GM23338 (cell line): ENCODE data around the gene CNIH3.

Experiments
- EZH2 ChIP-seq: fragments of 200-600 bp; sonication (generic); IDR thresholded peaks from one replicate; pipeline ENCODE4 v1.8.0; 2017; ENCODE audit warnings: antibody characterized with exemption, mild to moderate bottlenecking, low read depth; ENCODE audit not compliant: unreplicated experiment
- EZH2phosphoT487 ChIP-seq: fragments of 200-600 bp; sonication (generic); IDR thresholded peaks from one replicate; pipeline ENCODE4 v1.8.1; 2018; ENCODE audit warnings: antibody characterized with exemption; ENCODE audit not compliant: unreplicated experiment
- POLR2AphosphoS5 ChIP-seq: IDR thresholded peaks from 2 replicates; pipeline ENCODE4 v1.6.1; 2016; ENCODE audit warnings: antibody characterized with exemption, low read depth
- ZNF114 ChIP-seq: fragments of 250-450 bp; sonication (Bioruptor Pico); IDR thresholded peaks from 2 replicates; pipeline ENCODE4 v1.5.0; 2020; ENCODE audit warnings: mild to moderate bottlenecking, moderate library complexity
- TF ChIP-seq, protein P1 (sequence below), 2 experiments: fragments of 200-600 bp in 1 of 2; sonication (generic) in 1 of 2; conservative IDR thresholded peaks; 2 replicates each; pipeline versions ENCODE4 v1.5.1 to v1.6.1; 2016 to 2017; ENCODE audit warnings: antibody characterized with exemption in 2 of 2, low read depth in 2 of 2, mild to moderate bottlenecking in 2 of 2, moderate library complexity in 1 of 2
- TF ChIP-seq, protein P2 (sequence below): IDR thresholded peaks from one replicate; pipeline ENCODE4 v1.6.1; 2018; ENCODE audit warnings: antibody characterized with exemption; ENCODE audit not compliant: unreplicated experiment

- TF ChIP-seq POLR2AphosphoS5 (no peak), EZH2phosphoT487 (no peak), ZNF114 (CRISPR knock-in tag) (no peak), EZH2 (no peak)
- TF ChIP-seq, protein P1, sequence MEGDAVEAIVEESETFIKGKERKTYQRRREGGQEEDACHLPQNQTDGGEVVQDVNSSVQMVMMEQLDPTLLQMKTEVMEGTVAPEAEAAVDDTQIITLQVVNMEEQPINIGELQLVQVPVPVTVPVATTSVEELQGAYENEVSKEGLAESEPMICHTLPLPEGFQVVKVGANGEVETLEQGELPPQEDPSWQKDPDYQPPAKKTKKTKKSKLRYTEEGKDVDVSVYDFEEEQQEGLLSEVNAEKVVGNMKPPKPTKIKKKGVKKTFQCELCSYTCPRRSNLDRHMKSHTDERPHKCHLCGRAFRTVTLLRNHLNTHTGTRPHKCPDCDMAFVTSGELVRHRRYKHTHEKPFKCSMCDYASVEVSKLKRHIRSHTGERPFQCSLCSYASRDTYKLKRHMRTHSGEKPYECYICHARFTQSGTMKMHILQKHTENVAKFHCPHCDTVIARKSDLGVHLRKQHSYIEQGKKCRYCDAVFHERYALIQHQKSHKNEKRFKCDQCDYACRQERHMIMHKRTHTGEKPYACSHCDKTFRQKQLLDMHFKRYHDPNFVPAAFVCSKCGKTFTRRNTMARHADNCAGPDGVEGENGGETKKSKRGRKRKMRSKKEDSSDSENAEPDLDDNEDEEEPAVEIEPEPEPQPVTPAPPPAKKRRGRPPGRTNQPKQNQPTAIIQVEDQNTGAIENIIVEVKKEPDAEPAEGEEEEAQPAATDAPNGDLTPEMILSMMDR (conservative IDR thresholded peaks at IDR 0.05; ENCODE audit: low read depth in 2 of 2), result peak; percentile 87 to 91
- TF ChIP-seq, protein P2, sequence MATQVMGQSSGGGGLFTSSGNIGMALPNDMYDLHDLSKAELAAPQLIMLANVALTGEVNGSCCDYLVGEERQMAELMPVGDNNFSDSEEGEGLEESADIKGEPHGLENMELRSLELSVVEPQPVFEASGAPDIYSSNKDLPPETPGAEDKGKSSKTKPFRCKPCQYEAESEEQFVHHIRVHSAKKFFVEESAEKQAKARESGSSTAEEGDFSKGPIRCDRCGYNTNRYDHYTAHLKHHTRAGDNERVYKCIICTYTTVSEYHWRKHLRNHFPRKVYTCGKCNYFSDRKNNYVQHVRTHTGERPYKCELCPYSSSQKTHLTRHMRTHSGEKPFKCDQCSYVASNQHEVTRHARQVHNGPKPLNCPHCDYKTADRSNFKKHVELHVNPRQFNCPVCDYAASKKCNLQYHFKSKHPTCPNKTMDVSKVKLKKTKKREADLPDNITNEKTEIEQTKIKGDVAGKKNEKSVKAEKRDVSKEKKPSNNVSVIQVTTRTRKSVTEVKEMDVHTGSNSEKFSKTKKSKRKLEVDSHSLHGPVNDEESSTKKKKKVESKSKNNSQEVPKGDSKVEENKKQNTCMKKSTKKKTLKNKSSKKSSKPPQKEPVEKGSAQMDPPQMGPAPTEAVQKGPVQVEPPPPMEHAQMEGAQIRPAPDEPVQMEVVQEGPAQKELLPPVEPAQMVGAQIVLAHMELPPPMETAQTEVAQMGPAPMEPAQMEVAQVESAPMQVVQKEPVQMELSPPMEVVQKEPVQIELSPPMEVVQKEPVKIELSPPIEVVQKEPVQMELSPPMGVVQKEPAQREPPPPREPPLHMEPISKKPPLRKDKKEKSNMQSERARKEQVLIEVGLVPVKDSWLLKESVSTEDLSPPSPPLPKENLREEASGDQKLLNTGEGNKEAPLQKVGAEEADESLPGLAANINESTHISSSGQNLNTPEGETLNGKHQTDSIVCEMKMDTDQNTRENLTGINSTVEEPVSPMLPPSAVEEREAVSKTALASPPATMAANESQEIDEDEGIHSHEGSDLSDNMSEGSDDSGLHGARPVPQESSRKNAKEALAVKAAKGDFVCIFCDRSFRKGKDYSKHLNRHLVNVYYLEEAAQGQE, result no peak
These were observed 28.5 kb downstream of the CNIH3 start for GRCh38 chr1:224644553-224645154.
